ENCODE results near the gene HSD17B3.

HSD17B3 gene

DNA sequence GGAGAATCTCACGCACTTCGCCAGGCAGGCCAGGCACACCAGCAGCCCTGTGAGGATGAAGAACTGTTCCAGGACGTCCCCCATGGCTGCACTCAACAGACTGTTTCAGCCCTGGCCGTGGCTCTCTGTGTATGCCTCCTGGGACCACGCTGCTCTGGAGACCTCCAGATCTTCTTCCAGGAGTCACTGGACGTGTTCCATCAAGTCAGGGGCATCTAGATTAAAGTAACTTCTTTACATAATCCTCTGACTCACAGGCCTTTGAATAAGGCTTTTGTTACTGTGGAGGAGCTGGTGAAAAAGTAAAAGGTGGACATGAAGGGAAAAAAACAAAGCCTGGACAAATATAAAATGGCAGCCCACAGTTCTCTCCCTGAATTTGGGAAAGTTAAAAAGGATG is at the start of gene HSD17B3:
Gene HSD17B3 (minus strand): TSS at position 156 of the 400 bp plus-strand sequence. CDS start 72 bp downstream, at position 84.
- H3K4me3 ChIP-seq, result no peak within 1 kb of the TSS
- no peak for DNase-seq (ENCODE audit: low spot score)
- TF ChIP-seq, protein P1, sequence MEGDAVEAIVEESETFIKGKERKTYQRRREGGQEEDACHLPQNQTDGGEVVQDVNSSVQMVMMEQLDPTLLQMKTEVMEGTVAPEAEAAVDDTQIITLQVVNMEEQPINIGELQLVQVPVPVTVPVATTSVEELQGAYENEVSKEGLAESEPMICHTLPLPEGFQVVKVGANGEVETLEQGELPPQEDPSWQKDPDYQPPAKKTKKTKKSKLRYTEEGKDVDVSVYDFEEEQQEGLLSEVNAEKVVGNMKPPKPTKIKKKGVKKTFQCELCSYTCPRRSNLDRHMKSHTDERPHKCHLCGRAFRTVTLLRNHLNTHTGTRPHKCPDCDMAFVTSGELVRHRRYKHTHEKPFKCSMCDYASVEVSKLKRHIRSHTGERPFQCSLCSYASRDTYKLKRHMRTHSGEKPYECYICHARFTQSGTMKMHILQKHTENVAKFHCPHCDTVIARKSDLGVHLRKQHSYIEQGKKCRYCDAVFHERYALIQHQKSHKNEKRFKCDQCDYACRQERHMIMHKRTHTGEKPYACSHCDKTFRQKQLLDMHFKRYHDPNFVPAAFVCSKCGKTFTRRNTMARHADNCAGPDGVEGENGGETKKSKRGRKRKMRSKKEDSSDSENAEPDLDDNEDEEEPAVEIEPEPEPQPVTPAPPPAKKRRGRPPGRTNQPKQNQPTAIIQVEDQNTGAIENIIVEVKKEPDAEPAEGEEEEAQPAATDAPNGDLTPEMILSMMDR (IDR thresholded peaks at IDR 0.05), result no peak
- no peak within 1 kb of the TSS for H3K27ac ChIP-seq

DNA sequence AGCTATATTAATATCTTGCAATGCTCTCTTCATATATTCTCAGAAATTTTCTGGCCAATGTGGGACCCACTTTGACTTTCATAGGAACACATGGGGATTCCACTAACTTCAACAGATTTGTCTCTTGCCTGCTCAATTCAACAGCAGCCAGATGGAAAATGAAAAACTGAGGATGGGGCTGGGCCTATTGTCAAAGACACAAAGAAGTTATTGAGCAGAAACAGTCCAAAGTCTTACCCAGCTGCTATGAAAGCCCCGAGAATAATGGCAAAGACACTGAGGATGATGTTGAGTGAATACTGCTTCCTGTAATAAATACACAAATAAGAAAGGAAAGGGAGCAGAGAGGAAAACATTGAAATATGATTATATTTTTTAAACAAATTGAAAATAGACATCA is 48.9 kb upstream of the HSD17B3 start:
- TF ChIP-seq, protein P1 (IDR thresholded peaks at IDR 0.05), result no peak
- no peak for DNase-seq (ENCODE audit: low spot score)
- no peak overlapping the region for H3K27ac ChIP-seq
- H3K4me3 ChIP-seq, result no peak overlapping the region

DNA sequence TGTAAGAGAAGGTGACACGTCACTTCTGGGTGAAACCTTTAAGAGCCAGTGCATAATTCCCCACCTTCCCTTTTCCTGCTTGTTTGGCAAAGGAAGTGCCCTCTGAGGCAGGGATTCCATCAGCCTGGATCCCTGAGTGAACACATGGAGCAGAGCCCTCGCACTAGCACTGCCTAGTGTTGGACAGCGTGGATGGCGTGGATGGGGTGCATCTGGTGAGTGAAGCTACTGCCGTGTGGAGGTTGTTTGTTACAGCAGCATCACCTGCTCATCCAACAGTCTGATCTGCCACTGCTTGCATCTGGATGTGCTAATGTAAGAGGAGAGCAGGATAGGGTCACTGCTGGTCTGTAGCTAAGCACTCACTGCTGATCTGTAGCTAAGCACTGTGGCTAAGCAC is 46.3 kb upstream of the HSD17B3 start:
- TF ChIP-seq, protein P1 (IDR thresholded peaks at IDR 0.05), result no peak
- Histone ChIP-seq H3K4me3 (no peak overlapping the region), H3K27ac (no peak overlapping the region)
- DNase-seq (ENCODE audit: low spot score), result no peak

DNA sequence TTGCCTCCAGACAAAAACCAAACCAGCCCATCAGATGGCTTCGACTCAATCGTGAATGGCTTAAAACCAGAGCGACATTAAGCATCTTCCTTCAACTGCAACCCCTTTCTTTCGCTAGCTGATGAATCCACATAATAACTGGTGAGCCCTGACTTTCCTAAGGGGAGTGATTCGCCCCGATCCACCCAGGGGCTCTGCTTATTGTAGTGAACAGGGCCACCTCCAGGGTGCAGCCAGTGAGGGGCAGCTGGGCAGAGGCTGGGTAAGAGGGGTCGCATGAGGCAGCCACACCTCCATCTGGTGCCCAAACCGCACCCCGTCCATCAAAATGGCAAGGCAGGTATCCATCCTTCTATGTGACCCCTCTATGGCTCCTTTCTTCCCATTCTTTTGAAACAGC is 43.6 kb upstream of the HSD17B3 start:
- no peak for DNase-seq (ENCODE audit: low spot score)
- Histone ChIP-seq H3K4me3 (no peak overlapping the region), H3K27ac (peak overlapping the region in 1 of 2 donors; percentile 60)
- TF ChIP-seq, protein P1 (IDR thresholded peaks at IDR 0.05), result no peak

DNA sequence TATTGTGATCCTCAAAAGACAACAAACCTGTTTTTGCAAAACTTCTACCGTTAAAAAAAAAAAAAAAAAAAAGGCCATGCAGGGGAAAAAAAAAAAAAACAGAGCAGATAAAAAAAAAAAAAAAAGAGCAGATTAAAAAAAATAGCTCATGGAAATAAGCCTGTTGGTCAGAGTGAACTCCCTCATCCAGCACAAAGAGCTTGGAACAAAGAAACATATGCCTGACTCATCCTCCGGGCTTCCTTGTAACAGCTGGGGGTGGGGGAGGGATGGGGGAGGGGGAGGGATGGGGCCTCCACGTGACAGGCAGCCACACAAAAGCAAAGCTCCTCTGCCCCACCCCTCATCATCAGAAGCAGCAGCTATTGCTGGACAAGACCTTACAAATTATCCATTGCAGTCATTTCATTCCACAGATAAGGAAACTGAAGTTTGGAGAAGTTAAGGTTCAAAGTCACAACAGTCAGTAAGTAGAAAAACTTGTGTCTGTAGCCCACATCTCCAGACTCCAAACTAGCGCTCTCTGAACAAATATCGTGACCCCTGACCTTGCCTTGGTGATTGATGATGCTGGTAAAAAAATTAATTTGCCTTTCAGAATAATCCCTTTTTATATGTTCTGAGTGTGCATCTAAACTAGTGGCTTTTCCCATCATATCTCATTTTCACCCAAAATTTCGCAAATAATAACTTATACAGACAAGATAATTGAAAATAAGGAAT is 42.6 kb upstream of the HSD17B3 start:
- Histone ChIP-seq H3K27ac (peak overlapping the region in 1 of 2 donors; percentile 60), H3K4me3 (no peak overlapping the region)
- peak; percentile 86 for DNase-seq (ENCODE audit: low spot score)
- TF ChIP-seq, protein P1 (IDR thresholded peaks at IDR 0.05), result no peak

DNA sequence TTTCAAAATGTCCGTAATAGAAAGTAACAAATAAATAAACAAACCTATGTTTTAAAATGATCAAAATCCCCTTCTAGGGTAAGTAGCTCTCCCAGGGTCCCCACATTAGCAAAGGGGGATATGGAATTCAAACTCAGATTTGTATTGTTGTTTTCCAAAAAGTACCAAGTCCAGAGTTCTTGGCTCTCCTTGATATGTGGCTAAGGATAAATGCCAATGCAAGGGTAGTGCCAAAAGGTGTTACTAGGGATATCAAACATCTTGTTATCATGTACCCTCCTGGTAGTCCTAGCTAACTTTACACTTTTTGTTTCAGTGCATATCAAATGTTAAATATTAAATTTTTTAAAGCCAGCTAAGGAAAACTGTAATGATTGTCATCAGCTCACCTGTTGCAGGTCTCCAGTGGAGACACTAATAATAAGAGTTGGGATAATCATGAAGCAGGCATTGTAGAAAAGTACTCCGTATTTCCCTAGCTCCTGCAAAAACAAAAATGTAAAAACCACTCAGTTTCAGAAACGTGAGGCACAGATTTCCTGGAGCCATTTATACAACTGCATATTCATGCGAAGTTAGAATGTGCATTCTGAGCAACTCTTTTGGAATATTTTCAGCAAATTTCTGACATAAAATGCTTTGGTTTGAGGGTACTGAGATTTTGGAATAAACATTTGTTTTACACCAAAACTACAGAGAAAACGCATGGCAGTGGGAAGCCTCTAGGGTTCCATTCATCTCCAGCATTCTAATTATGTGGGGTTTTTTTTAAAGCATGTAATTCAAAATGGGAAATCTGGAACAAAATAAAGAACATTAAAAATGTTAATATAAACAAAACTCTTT is 41.8 kb upstream of the HSD17B3 start:
- H3K27ac ChIP-seq, result peak overlapping the region in 1 of 2 donors; percentile 19
- TF ChIP-seq, protein P1 (IDR thresholded peaks at IDR 0.05), result no peak
- no peak overlapping the region for H3K4me3 ChIP-seq
- no peak for DNase-seq (ENCODE audit: low spot score)
